PC-3 (cell line): Measurements from ENCODE around the gene SLC4A7.

ENCODE experiments used
- EZH2 ChIP-seq: fragments of 300-600 bp; sonication (generic); IDR thresholded peaks from one replicate; pipeline ENCODE4 v1.6.1; 2017; ENCODE audit warnings: antibody characterized with exemption, mild to moderate bottlenecking, low read length; ENCODE audit not compliant: unreplicated experiment
- EZH2phosphoT487 ChIP-seq: fragments of 300-600 bp; sonication (generic); IDR thresholded peaks from 2 replicates; pipeline ENCODE4 v1.6.1; 2018; ENCODE audit warnings: mild to moderate bottlenecking, antibody characterized with exemption, low read length, borderline replicate concordance
- TF ChIP-seq, protein P1 (sequence below): fragments of 300-600 bp; sonication (generic); conservative IDR thresholded peaks from 2 replicates; pipeline ENCODE4 v1.5.1; 2017; ENCODE audit warnings: antibody characterized with exemption, low read depth, mild to moderate bottlenecking, low read length

DNA sequence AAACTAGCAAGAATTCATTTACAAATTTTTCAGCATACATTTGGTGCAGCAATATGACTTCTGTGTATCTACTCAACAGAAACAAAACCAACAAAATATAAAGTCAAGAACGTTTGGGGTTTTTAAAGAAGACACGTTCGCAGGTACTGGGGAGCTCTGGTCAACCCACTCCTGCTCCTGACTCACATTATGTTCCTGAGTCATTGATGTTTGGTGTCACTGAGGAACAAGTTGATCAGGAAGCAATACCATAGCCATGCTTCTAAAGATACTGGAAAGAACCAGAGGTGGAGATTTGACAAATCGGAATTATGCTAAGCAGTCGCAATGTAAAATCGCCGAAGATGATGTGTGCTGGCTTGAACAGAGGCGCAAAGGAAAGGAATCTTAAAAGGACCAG lies 22.0 kb downstream of the SLC4A7 start:
- TF ChIP-seq, protein P1, sequence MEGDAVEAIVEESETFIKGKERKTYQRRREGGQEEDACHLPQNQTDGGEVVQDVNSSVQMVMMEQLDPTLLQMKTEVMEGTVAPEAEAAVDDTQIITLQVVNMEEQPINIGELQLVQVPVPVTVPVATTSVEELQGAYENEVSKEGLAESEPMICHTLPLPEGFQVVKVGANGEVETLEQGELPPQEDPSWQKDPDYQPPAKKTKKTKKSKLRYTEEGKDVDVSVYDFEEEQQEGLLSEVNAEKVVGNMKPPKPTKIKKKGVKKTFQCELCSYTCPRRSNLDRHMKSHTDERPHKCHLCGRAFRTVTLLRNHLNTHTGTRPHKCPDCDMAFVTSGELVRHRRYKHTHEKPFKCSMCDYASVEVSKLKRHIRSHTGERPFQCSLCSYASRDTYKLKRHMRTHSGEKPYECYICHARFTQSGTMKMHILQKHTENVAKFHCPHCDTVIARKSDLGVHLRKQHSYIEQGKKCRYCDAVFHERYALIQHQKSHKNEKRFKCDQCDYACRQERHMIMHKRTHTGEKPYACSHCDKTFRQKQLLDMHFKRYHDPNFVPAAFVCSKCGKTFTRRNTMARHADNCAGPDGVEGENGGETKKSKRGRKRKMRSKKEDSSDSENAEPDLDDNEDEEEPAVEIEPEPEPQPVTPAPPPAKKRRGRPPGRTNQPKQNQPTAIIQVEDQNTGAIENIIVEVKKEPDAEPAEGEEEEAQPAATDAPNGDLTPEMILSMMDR: no peak
- TF ChIP-seq EZH2 (no peak), EZH2phosphoT487 (no peak)
